IPS-18a (cell line): ENCODE results near the gene NADSYN1.

Experiments used
- H3K27ac ChIP-seq: one replicate; pipeline ENCODE4 v1.5.1; 2013; ENCODE audit warnings: low read length
- H3K27me3 ChIP-seq: one replicate; pipeline ENCODE4 v1.6.1; 2013; ENCODE audit warnings: mild to moderate bottlenecking, low read length; ENCODE audit not compliant: control insufficient read depth, insufficient read depth
- H3K36me3 ChIP-seq: one replicate; pipeline ENCODE4 v1.6.1; 2013; ENCODE audit warnings: low read depth, low read length; ENCODE audit not compliant: control insufficient read depth
- H3K4me1 ChIP-seq: one replicate; pipeline ENCODE4 v1.6.1; 2013; ENCODE audit warnings: low read depth, low read length; ENCODE audit not compliant: control insufficient read depth
- H3K4me3 ChIP-seq: one replicate; pipeline ENCODE4 v1.5.1; 2013; ENCODE audit warnings: low read length
- H3K9ac ChIP-seq: one replicate; pipeline ENCODE4 v1.6.1; 2013; ENCODE audit warnings: mild to moderate bottlenecking, low read length, moderate library complexity
- H3K9me3 ChIP-seq: one replicate; pipeline ENCODE4 v1.6.1; 2013; ENCODE audit warnings: low read depth, low read length; ENCODE audit not compliant: control insufficient read depth

The NADSYN1 gene

DNA sequence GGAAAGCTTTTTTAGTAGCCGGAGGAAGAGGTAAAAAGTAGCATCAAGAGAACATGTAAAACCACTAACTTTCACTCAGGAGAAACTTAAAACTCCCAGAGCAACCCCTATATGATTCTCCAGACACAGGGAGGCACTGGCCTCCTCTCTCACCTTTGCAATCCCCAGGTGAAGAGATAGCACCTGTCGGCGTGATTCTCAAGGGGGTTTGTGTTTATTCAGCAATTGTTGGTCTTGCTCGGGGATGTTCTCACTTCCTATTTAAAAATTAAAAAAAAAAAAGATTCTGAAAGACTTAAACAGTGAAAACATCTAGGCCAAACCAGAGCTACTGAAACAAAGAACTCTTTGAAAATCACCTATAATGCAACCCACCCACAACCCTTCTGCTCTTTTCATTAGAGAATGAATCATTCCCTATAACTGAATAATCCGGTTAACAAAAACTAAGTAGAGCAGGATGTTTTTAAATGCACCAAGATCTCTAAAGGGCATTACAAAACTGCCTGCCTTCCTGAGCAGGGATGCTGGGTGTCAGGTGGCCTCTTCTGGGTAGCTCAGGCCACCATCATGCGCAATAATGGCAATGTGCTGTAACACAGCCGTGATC is 29.7 kb upstream of the NADSYN1 start:
- no peak overlapping the region for H3K9ac ChIP-seq
- H3K4me3 ChIP-seq, result no peak overlapping the region
- no peaks in the 10 kb centered on the region for H3K9me3 ChIP-seq
- no peaks in the 10 kb centered on the region for H3K4me1 ChIP-seq
- no peak overlapping the region for H3K27ac ChIP-seq
- H3K27me3 ChIP-seq, result no peaks in the 10 kb centered on the region
- no peaks in the 10 kb centered on the region for H3K36me3 ChIP-seq

GRCh38 chr11:71425409-71425808 is 27.6 kb upstream of the NADSYN1 start:
- H3K27me3 ChIP-seq, result no peaks in the 10 kb centered on the region
- H3K4me1 ChIP-seq, result no peaks in the 10 kb centered on the region
- no peak overlapping the region for H3K27ac ChIP-seq
- no peak overlapping the region for H3K9ac ChIP-seq
- no peak overlapping the region for H3K4me3 ChIP-seq
- H3K9me3 ChIP-seq, result no peaks in the 10 kb centered on the region
- H3K36me3 ChIP-seq, result no peaks in the 10 kb centered on the region

GRCh38 chr11:71425860-71426259 is 27.1 kb upstream of the NADSYN1 start:
- H3K4me1 ChIP-seq, result no peaks in the 10 kb centered on the region
- H3K9ac ChIP-seq, result no peak overlapping the region
- H3K36me3 ChIP-seq, result no peaks in the 10 kb centered on the region
- no peak overlapping the region for H3K4me3 ChIP-seq
- H3K27me3 ChIP-seq, result no peaks in the 10 kb centered on the region
- no peak overlapping the region for H3K27ac ChIP-seq
- no peaks in the 10 kb centered on the region for H3K9me3 ChIP-seq

- no peaks in the 10 kb centered on the region for H3K36me3 ChIP-seq
- no peaks in the 10 kb centered on the region for H3K9me3 ChIP-seq
- no peak overlapping the region for H3K4me3 ChIP-seq
- H3K9ac ChIP-seq, result no peak overlapping the region
- no peak overlapping the region for H3K27ac ChIP-seq
- H3K27me3 ChIP-seq, result no peaks in the 10 kb centered on the region
- H3K4me1 ChIP-seq, result no peaks in the 10 kb centered on the region
These were observed 26.6 kb upstream of the NADSYN1 start for GRCh38 chr11:71426413-71426812.

DNA sequence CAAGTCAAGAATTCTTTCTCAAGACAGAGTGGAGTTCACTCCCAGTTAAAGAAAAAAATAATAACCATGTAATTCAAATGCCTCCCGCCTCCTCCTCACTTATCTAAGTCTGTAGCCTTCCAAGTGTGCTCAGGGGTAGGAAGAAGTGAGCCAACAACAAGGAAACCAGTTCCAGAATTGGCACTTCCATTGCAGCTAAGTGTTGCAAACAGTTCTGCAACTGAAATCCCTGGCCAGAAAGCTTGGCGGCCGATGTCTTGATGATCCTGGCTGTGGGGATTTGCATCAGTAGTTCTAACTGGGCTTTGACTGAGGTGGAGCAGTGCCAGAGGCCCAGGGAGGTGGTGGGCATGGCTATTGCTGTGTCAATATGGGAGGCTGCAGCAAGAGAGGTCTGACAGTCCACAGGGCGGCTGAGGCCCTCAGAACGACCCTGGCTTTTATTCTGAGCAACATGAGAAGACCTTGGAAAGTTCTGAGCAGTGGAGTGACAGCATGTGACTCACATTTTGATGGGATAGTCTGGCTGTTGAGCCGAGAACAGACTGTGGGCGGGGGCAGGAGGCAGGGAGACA is 24.1 kb upstream of the NADSYN1 start:
- Histone ChIP-seq H3K36me3 (peaks cover under 1% of the 10 kb centered on the region), H3K27me3 (no peaks in the 10 kb centered on the region), H3K9ac (no peak overlapping the region), H3K4me3 (no peak overlapping the region), H3K4me1 (no peaks in the 10 kb centered on the region), H3K9me3 (no peaks in the 10 kb centered on the region), H3K27ac (no peak overlapping the region)

GRCh38 chr11:71429701-71430100 is 23.3 kb upstream of the NADSYN1 start:
- no peak overlapping the region for H3K9ac ChIP-seq
- no peak overlapping the region for H3K4me3 ChIP-seq
- H3K27me3 ChIP-seq, result no peaks in the 10 kb centered on the region
- peaks cover 7% of the 10 kb centered on the region for H3K36me3 ChIP-seq
- H3K9me3 ChIP-seq, result no peaks in the 10 kb centered on the region
- no peaks in the 10 kb centered on the region for H3K4me1 ChIP-seq
- H3K27ac ChIP-seq, result no peak overlapping the region

- H3K4me3 ChIP-seq, result no peak overlapping the region
- H3K27ac ChIP-seq, result no peak overlapping the region
- H3K4me1 ChIP-seq, result no peaks in the 10 kb centered on the region
- no peaks in the 10 kb centered on the region for H3K27me3 ChIP-seq
- no peak overlapping the region for H3K9ac ChIP-seq
- H3K36me3 ChIP-seq, result peaks cover 12% of the 10 kb centered on the region
- no peaks in the 10 kb centered on the region for H3K9me3 ChIP-seq
These were observed 22.8 kb upstream of the NADSYN1 start for GRCh38 chr11:71430166-71430565.

- Histone ChIP-seq H3K4me3 (no peak overlapping the region), H3K4me1 (no peaks in the 10 kb centered on the region), H3K27me3 (no peaks in the 10 kb centered on the region), H3K9ac (no peak overlapping the region), H3K36me3 (peaks cover 22% of the 10 kb centered on the region), H3K9me3 (no peaks in the 10 kb centered on the region), H3K27ac (no peak overlapping the region)
These were observed 21.7 kb upstream of the NADSYN1 start for GRCh38 chr11:71431271-71431670.

DNA sequence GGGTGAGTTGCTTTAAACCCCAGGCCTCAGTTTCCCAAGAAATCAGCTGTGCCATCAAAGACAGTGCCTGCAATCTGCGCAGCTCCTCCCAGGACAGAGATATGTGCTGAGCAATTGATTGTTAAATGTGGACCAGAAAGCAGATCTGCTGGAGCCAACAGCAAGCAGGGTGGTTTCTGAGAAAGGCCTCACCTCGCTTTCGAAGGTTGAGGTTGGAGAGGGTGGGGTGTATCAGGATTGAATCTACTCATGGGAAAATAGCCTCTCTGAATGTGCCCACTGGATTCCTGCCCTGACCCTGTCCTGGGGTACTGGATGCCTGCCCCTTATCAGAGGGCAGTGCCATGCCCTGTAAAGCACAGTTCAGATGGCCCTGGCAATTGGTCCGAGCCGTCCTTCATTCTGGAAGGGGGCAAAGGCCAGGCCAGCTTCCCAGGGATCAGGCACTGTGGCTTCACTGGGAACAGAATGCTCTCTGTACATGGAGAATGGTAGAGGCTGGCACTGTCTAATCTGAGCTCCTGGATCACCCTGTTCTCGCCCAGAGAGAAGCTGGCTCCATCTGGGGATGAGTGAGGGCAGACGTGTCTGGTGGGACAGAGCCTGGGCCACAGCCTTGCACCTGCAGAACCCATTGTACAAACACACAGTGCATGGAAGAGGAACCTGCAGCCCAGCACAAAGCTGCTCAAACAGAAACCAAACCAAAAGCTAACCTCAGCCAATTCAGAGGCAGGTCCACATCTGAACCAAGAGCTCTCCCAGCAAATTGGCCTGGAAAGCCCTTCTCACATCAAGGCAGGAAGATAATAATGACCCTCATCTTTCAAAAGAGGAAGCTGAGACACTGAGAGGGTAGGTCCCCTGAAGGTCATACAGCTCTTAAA is 20.0 kb upstream of the NADSYN1 start:
- no peaks in the 10 kb centered on the region for H3K4me1 ChIP-seq
- no peaks in the 10 kb centered on the region for H3K27me3 ChIP-seq
- H3K9ac ChIP-seq, result no peak overlapping the region
- H3K9me3 ChIP-seq, result no peaks in the 10 kb centered on the region
- no peak overlapping the region for H3K4me3 ChIP-seq
- H3K36me3 ChIP-seq, result peaks cover 37% of the 10 kb centered on the region
- no peak overlapping the region for H3K27ac ChIP-seq

DNA sequence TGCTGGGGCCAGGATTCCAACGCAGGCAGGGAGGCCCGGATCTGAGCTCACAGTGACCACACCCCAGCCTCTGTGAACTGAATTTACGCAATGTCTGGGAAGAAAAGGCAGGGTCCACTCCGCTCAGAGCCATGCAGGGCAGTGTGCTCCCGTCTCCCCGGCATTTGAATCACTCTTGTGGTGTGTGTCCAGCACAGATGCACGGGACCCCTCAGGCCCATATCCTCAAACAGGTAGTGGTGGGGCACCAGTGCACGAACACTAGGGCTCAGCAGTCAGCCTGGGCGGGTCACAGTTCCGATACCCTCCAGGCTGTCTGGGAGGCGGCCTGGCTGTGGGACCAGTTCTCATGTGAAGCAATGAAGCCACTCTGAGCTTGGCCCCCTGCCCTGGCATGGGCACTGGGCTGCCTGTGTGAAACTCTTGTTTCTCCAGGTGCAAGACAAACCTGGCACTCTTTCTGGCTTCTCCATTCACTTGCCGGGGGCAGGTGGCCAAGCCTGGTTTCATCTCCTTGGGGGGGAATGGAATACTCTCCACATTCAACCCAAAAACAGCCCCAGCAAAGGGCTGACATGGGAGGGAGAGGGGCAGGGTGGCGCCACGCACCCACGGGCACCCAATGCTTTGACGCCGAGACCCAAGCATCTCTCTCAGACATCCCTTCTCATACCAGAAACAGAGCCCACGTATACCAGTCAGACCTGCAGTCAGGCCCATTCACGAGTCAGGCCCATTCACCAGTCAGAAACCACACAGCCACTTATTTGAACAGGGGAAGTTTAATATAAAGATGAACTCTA is 19.2 kb upstream of the NADSYN1 start:
- H3K4me1 ChIP-seq, result no peaks in the 10 kb centered on the region
- H3K27ac ChIP-seq, result no peak overlapping the region
- peaks cover 46% of the 10 kb centered on the region for H3K36me3 ChIP-seq
- no peaks in the 10 kb centered on the region for H3K9me3 ChIP-seq
- no peak overlapping the region for H3K9ac ChIP-seq
- H3K4me3 ChIP-seq, result no peak overlapping the region
- H3K27me3 ChIP-seq, result no peaks in the 10 kb centered on the region

- no peaks in the 10 kb centered on the region for H3K4me1 ChIP-seq
- H3K9ac ChIP-seq, result no peak overlapping the region
- peaks cover 54% of the 10 kb centered on the region for H3K36me3 ChIP-seq
- H3K27me3 ChIP-seq, result no peaks in the 10 kb centered on the region
- H3K9me3 ChIP-seq, result no peaks in the 10 kb centered on the region
- no peak overlapping the region for H3K4me3 ChIP-seq
- no peak overlapping the region for H3K27ac ChIP-seq
These were observed 18.4 kb upstream of the NADSYN1 start for GRCh38 chr11:71434576-71435130.
